Endothelial cell of umbilical vein (primary cell): Measurements from ENCODE around the gene KSR1. TPM values are rescaled to one million over a fixed set of nuclear protein-coding genes. Genes with fewer than 3 reads are reported as not detected.

Experiments
- BruUV-seq: library from RNA; stranded (reverse); fragments of 400-500 nt; replicated peaks from 2 replicates; lab custom pipeline; 2021; lab: Mats Ljungman, UMichigan
- CTCF ChIA-PET: fragments of 300-600, 350-600 bp; sonication (Branson Sonifier 250); formaldehyde crosslinking; loops from one replicate; lab custom pipeline; 2021; ENCODE audit warnings: antibody characterized with exemption, inconsistent platforms; lab: Charles Lee
- POLR2A ChIA-PET: fragments of 300-600, 350-600 bp; sonication (Branson Sonifier 250); formaldehyde crosslinking; loops from one replicate; lab custom pipeline; 2021; ENCODE audit warnings: antibody characterized with exemption, inconsistent platforms; lab: Charles Lee
- DNase-seq: peaks from one replicate; pipeline ENCODE4 v3.0.0-alpha.2; 2011; ENCODE audit warnings: low read depth, low spot score
- FAIRE-seq: peaks from 2 replicates; lab custom pipeline; 2011; peaks lifted over from hg19 to GRCh38; lab: Jason Lieb, UNC
- H2AFZ ChIP-seq: 2 replicates; pipeline ENCODE4 v1.6.0; 2012; ENCODE audit warnings: low read depth, low read length, control low read depth, inconsistent platforms
- H3K27ac ChIP-seq: 2 replicates; pipeline ENCODE4 v1.5.1; 2011; ENCODE audit warnings: low read depth, mild to moderate bottlenecking, control low read depth, low read length, moderate library complexity; ENCODE audit not compliant: insufficient read depth
- H3K27me3 ChIP-seq, 2 experiments: 2 replicates each; pipeline versions ENCODE4 v1.6.0 to v1.6.1; 2011; ENCODE audit warnings: low read length in 2 of 2, mixed read lengths in 1 of 2; ENCODE audit not compliant: control insufficient read depth in 2 of 2, insufficient read depth in 2 of 2
- H3K36me3 ChIP-seq, 2 experiments: 2 replicates in 1 of 2; 3 replicates in 1 of 2; pipeline ENCODE4 v1.5.1; 2011; ENCODE audit warnings: low read length in 2 of 2, mild to moderate bottlenecking in 1 of 2, moderate library complexity in 1 of 2; ENCODE audit not compliant: control insufficient read depth in 2 of 2, insufficient read depth in 2 of 2; ENCODE audit errors: extremely low read depth in 1 of 2
- H3K4me1 ChIP-seq: 3 replicates; pipeline ENCODE4 v1.5.1; 2011; ENCODE audit warnings: mild to moderate bottlenecking, low read length; ENCODE audit not compliant: control insufficient read depth, insufficient read depth; ENCODE audit errors: extremely low read depth
- H3K4me2 ChIP-seq: 2 replicates; pipeline ENCODE4 v1.6.1; 2011; ENCODE audit warnings: low read length, control low read depth, mixed read lengths; ENCODE audit not compliant: insufficient read depth
- H3K4me3 ChIP-seq, 3 experiments: fragments of 200-600 bp in 1 of 3; sonication (generic), shearing (Covaris generic) in 1 of 3; replicated peaks in 1 of 3; 2 replicates each; pipeline ENCODE4 v1.5.1; 2011 to 2016; ENCODE audit warnings: control low read depth in 3 of 3, low read length in 3 of 3, mild to moderate bottlenecking in 2 of 3, inconsistent platforms in 1 of 3, low read depth in 1 of 3, moderate library complexity in 1 of 3; ENCODE audit not compliant: insufficient read depth in 1 of 3
- H3K79me2 ChIP-seq: 2 replicates; pipeline ENCODE4 v1.6.0; 2012; ENCODE audit warnings: low read length, inconsistent platforms; ENCODE audit not compliant: control insufficient read depth, insufficient read depth
- H3K9ac ChIP-seq: replicated peaks from 2 replicates; pipeline ENCODE3; 2011; ENCODE audit warnings: low read length, control low read depth; ENCODE audit not compliant: insufficient read depth; ENCODE audit errors: extremely low read depth
- H3K9me1 ChIP-seq: replicated peaks from 3 replicates; pipeline ENCODE4 v1.6.0; 2011; ENCODE audit warnings: mild to moderate bottlenecking, low read length; ENCODE audit not compliant: control insufficient read depth, insufficient read depth; ENCODE audit errors: extremely low read depth
- H3K9me3 ChIP-seq: replicated peaks from 2 replicates; pipeline ENCODE4 v1.5.1; 2012; ENCODE audit warnings: low read length, inconsistent platforms; ENCODE audit not compliant: control insufficient read depth, insufficient read depth
- H4K20me1 ChIP-seq: replicated peaks from 2 replicates; pipeline ENCODE3; 2011; ENCODE audit warnings: mild to moderate bottlenecking, low read length; ENCODE audit not compliant: control insufficient read depth, insufficient read depth; ENCODE audit errors: extremely low read depth
- CTCF ChIP-seq, 2 donors: IDR thresholded peaks; 1 replicate in 1 of 2; 2 replicates in 1 of 2; pipeline ENCODE4 v1.5.1; 2011; ENCODE audit warnings: low read length in 2 of 2, mild to moderate bottlenecking in 2 of 2, moderate library complexity in 2 of 2, control low read depth in 1 of 2, inconsistent platforms in 1 of 2, low read depth in 1 of 2; ENCODE audit not compliant: insufficient read depth in 1 of 2; ENCODE audit errors: extremely low read depth in 1 of 2
- EZH2 ChIP-seq: IDR thresholded peaks from 2 replicates; pipeline ENCODE4 v1.6.1; 2012; ENCODE audit warnings: borderline replicate concordance, low read depth, mild to moderate bottlenecking, moderate library complexity, low read length, inconsistent platforms; ENCODE audit not compliant: severe bottlenecking
- FOS ChIP-seq: IDR thresholded peaks from 2 replicates; pipeline ENCODE4 v1.6.1; 2011; ENCODE audit warnings: mild to moderate bottlenecking, low read length, moderate library complexity, borderline replicate concordance; ENCODE audit not compliant: insufficient read depth
- GATA2 ChIP-seq: IDR thresholded peaks from 2 replicates; pipeline ENCODE4 v1.7.0; 2011; ENCODE audit warnings: low read depth, mild to moderate bottlenecking, moderate library complexity, mixed read lengths, low read length; ENCODE audit not compliant: insufficient read length, insufficient read depth
- JUN ChIP-seq: IDR thresholded peaks from 2 replicates; pipeline ENCODE4 v1.6.1; 2011; ENCODE audit warnings: borderline replicate concordance, low read depth; ENCODE audit not compliant: insufficient read length, insufficient read depth
- MAX ChIP-seq: IDR thresholded peaks from 2 replicates; pipeline ENCODE4 v1.6.1; 2011; ENCODE audit not compliant: insufficient read depth, insufficient read length
- MYC ChIP-seq: IDR thresholded peaks from one replicate; pipeline ENCODE4 v1.6.1; 2011; ENCODE audit warnings: mild to moderate bottlenecking, low read depth, low read length
- POLR2A ChIP-seq: IDR thresholded peaks from 2 replicates; pipeline ENCODE4 v1.6.1; 2012; ENCODE audit warnings: low read depth, mild to moderate bottlenecking, control low read depth, low read length
- POLR2AphosphoS5 ChIP-seq: IDR thresholded peaks from 2 replicates; pipeline ENCODE4 v1.6.1; 2012; ENCODE audit warnings: low read depth, mild to moderate bottlenecking, control low read depth, low read length, moderate library complexity; ENCODE audit not compliant: insufficient read depth
- dilution Hi-C: fragments of 300-500 bp; cut with MboI; formaldehyde crosslinking; loops from one replicate; pipeline ENCODE4 v1.15.0; 2019; ENCODE audit warnings: low sequenced_read_pairs; ENCODE audit not compliant: extremely low pct_ligation_motif_present
- intact Hi-C: fragments of 100-400 bp; cut with micrococcal nuclease; formaldehyde crosslinking; loops from one replicate; pipeline ENCODE4 v1.10.0; 2022
- polyA plus RNA-seq, 4 experiments: library from polyadenylated mRNA; depleted of rRNA in 3 of 4; stranded (reverse) in 3 of 4; unstranded in 1 of 4; fragments of >200 nt; gene quantifications; 2 replicates each; pipeline versions ENCODE4 v1.2.1 to v1.2.3, GENCODE V29; 2011 to 2012; ENCODE audit warnings: missing spikeins in 1 of 4
- total RNA-seq: library from RNA; stranded (reverse); gene quantifications from 2 replicates; pipeline ENCODE4 v1.2.3, GENCODE V29; 2021

The KSR1 gene
- total and polyA plus RNA-seq, 2 donors (not counting 3 experiments of a cell fraction or from before 2014, with no cell fraction given), result 35.4 to 80.2 TPM

- Histone ChIP-seq H2AFZ (no peak overlapping the region), H3K27me3 (no peaks in the 10 kb centered on the region), H3K4me3 (no peak overlapping the region), H3K9me3 (no peaks in the 10 kb centered on the region), H3K9me1 (no peaks in the 10 kb centered on the region), H3K79me2 (no peaks in the 10 kb centered on the region), H4K20me1 (no peaks in the 10 kb centered on the region), H3K4me1 (no peaks in the 10 kb centered on the region), H3K27ac (no peak overlapping the region), H3K4me2 (no peak overlapping the region), H3K9ac (no peak overlapping the region), H3K36me3 (no peaks in the 10 kb centered on the region)
- no TSS peak for BruUV-seq
- dilution Hi-C loops, result no loop called here
- TF ChIP-seq GATA2 (no peak), EZH2 (no peak), MYC (no peak), JUN (no peak), POLR2A (no peak), POLR2AphosphoS5 (no peak), FOS (no peak), CTCF (IDR thresholded peaks at IDR 0.05; ENCODE audit: extremely low read depth in 1 of 2, insufficient read depth in 1 of 2, low read depth in 1 of 2, low read length in 2 of 2) (no peak), MAX (no peak)
- DNase-seq (no peak), FAIRE-seq (no peak)
- intact Hi-C loops, result no loop called here
- ChIA-PET CTCF (no interaction called here), POLR2A (no interaction called here)
Observed at GRCh38 chr17:27668488-27668823, 212.2 kb downstream of the KSR1 start.
